HG03342 (cell line): ENCODE measurements around the gene HBA2.
"Not testable (repeated sequence)": the region's sequence is repeated elsewhere in the genome, so short reads cannot be mapped to it uniquely, and the experiment has no call there.

Experiments
- ATAC-seq: cut with Tn5 transposase; IDR thresholded peaks from one replicate; pipeline ENCODE4 v1.9.1; 2021; ENCODE audit warnings: mild to moderate bottlenecking, moderate library complexity; ENCODE audit not compliant: unreplicated experiment

Gene HBA2

GRCh38 chr16:173928-174769, 1.5 kb downstream of the HBA2 start:
- ATAC-seq: not testable (repeated sequence)

- no peak for ATAC-seq
These were observed 2.6 kb downstream of the HBA2 start for GRCh38 chr16:175011-175949.

GRCh38 chr16:176006-176405, 3.3 kb downstream of the HBA2 start:
- ATAC-seq: not testable (repeated sequence)

- not testable (repeated sequence) for ATAC-seq
These were observed 4.1 kb downstream of the HBA2 start, which contains the start of gene HBA1 for GRCh38 chr16:176477-177382. HBA1 (plus strand) TSS chr16:176680; CDS start chr16:176717, 37 bp downstream.

- no peak for ATAC-seq
These were observed 4.7 kb downstream of the HBA2 start for GRCh38 chr16:177394-177822.

GRCh38 chr16:177981-178667, 5.4 kb downstream of the HBA2 start:
- no peak for ATAC-seq

- no peak for ATAC-seq
These were observed 6.0 kb downstream of the HBA2 start for GRCh38 chr16:178668-179015.

- no peak for ATAC-seq
These were observed 6.8 kb downstream of the HBA2 start for GRCh38 chr16:179211-180092.

- no peak for ATAC-seq
These were observed 7.5 kb downstream of the HBA2 start, which contains the start of gene HBQ1 for GRCh38 chr16:180101-180675. HBQ1 (plus strand) TSS chr16:180459; CDS start chr16:180487, 28 bp downstream.

GRCh38 chr16:180681-181564, 8.2 kb downstream of the HBA2 start:
- peak; percentile 9 for ATAC-seq

GRCh38 chr16:181565-182021, 8.9 kb downstream of the HBA2 start:
- peak; percentile 62 for ATAC-seq

GRCh38 chr16:183005-183404, 10.3 kb downstream of the HBA2 start:
- ATAC-seq: no peak

- ATAC-seq: no peak
These were observed 12.5 kb downstream of the HBA2 start for GRCh38 chr16:185213-185612.

GRCh38 chr16:185691-186090, 13.0 kb downstream of the HBA2 start:
- no peak for ATAC-seq

- ATAC-seq: no peak
These were observed 14.7 kb downstream of the HBA2 start for GRCh38 chr16:187330-187729.

- ATAC-seq: no peak
These were observed 16.0 kb downstream of the HBA2 start for GRCh38 chr16:188674-189073.

- no peak for ATAC-seq
These were observed 17.0 kb downstream of the HBA2 start for GRCh38 chr16:189604-190186.
